Activated naive CD8-positive, alpha-beta T cell treated with anti-CD3 and anti-CD28 coated beads, Interleukin-2, amount 50 U/mL, for 16 hours (primary cell): Measurements from ENCODE around the gene CBR1.

Experiments used
- DNase-seq: peaks from one replicate; pipeline ENCODE4 v3.0.0-alpha.2; 2020; ENCODE audit warnings: low read depth, low spot score

Gene CBR1

GRCh38 chr21:36115138-36115730 lies 45.4 kb downstream of the CBR1 start:
- no peak for DNase-seq

- no peak for DNase-seq
Measured at GRCh38 chr21:36117286-36117741, 47.5 kb downstream of the CBR1 start.

GRCh38 chr21:36120304-36120888 lies 50.6 kb downstream of the CBR1 start:
- no peak for DNase-seq
